ENCODE results near the gene PCSK5.
"Not testable (repeated sequence)": the region's sequence is repeated elsewhere in the genome, so short reads cannot be mapped to it uniquely, and the experiment has no call there.

Gene PCSK5

GRCh38 chr9:76007935-76008334 lies 117.5 kb downstream of the PCSK5 start:
- DNase-seq (ENCODE audit: low spot score): no peak

- no peak for DNase-seq (ENCODE audit: low spot score)
Observed at GRCh38 chr9:76013809-76014208, 123.3 kb downstream of the PCSK5 start.

GRCh38 chr9:76018235-76018634 lies 127.8 kb downstream of the PCSK5 start:
- DNase-seq (ENCODE audit: low spot score): no peak

- DNase-seq (ENCODE audit: low spot score): no peak
Observed at GRCh38 chr9:76018761-76019160, 128.3 kb downstream of the PCSK5 start.

- DNase-seq (ENCODE audit: low spot score): no peak
Observed at GRCh38 chr9:76020652-76021051, 130.2 kb downstream of the PCSK5 start.

- no peak for DNase-seq (ENCODE audit: low spot score)
Observed at GRCh38 chr9:76022317-76022716, 131.8 kb downstream of the PCSK5 start.

- peak; percentile 71 for DNase-seq (ENCODE audit: low spot score)
Observed at GRCh38 chr9:76023715-76024195, 133.3 kb downstream of the PCSK5 start.

- no peak for DNase-seq (ENCODE audit: low spot score)
Observed at GRCh38 chr9:76025286-76025685, 134.8 kb downstream of the PCSK5 start.

- no peak for DNase-seq (ENCODE audit: low spot score)
Observed at GRCh38 chr9:76026796-76027195, 136.3 kb downstream of the PCSK5 start.

- peak; percentile 39 for DNase-seq (ENCODE audit: low spot score)
Observed at GRCh38 chr9:76027416-76027815, 136.9 kb downstream of the PCSK5 start.

GRCh38 chr9:76027861-76028260 lies 137.4 kb downstream of the PCSK5 start:
- no peak for DNase-seq (ENCODE audit: low spot score)

GRCh38 chr9:76032038-76032796 lies 141.7 kb downstream of the PCSK5 start:
- no peak for DNase-seq (ENCODE audit: low spot score)

GRCh38 chr9:76032797-76033373 lies 142.4 kb downstream of the PCSK5 start:
- no peak for DNase-seq (ENCODE audit: low spot score)

- no peak for DNase-seq (ENCODE audit: low spot score)
Observed at GRCh38 chr9:76034049-76034448, 143.6 kb downstream of the PCSK5 start.

- DNase-seq (ENCODE audit: low spot score): no peak
Observed at GRCh38 chr9:76036762-76037161, 146.3 kb downstream of the PCSK5 start.

- no peak for DNase-seq (ENCODE audit: low spot score)
Observed at GRCh38 chr9:76037587-76038225, 147.2 kb downstream of the PCSK5 start.

- no peak for DNase-seq (ENCODE audit: low spot score)
Observed at GRCh38 chr9:76038431-76038830, 148.0 kb downstream of the PCSK5 start.

- no peak for DNase-seq (ENCODE audit: low spot score)
Observed at GRCh38 chr9:76044266-76044819, 153.9 kb downstream of the PCSK5 start.

- DNase-seq (ENCODE audit: low spot score): no peak
Observed at GRCh38 chr9:76045221-76045620, 154.7 kb downstream of the PCSK5 start.

- DNase-seq (ENCODE audit: low spot score): no peak
Observed at GRCh38 chr9:76049341-76049740, 158.9 kb downstream of the PCSK5 start.

- no peak for DNase-seq (ENCODE audit: low spot score)
Observed at GRCh38 chr9:76067696-76068095, 177.2 kb downstream of the PCSK5 start.

- DNase-seq (ENCODE audit: low spot score): no peak
Observed at GRCh38 chr9:76077537-76077936, 187.1 kb downstream of the PCSK5 start.

- not testable (repeated sequence) for DNase-seq (ENCODE audit: low spot score)
Observed at GRCh38 chr9:76081281-76081680, 190.8 kb downstream of the PCSK5 start.
